Endothelial cell of umbilical vein (primary cell): Measurements from ENCODE around the gene CDK9. TPM values are rescaled to one million over a fixed set of nuclear protein-coding genes. Genes with fewer than 3 reads are reported as not detected.
A peak's percentile ranks its signal among the peaks of the same experiment; 100 is the strongest.

Experiments
- BruUV-seq: library from RNA; stranded (reverse); fragments of 400-500 nt; replicated peaks from 2 replicates; lab custom pipeline; 2021; lab: Mats Ljungman, UMichigan
- CTCF ChIA-PET: fragments of 300-600, 350-600 bp; sonication (Branson Sonifier 250); formaldehyde crosslinking; loops from one replicate; lab custom pipeline; 2021; ENCODE audit warnings: antibody characterized with exemption, inconsistent platforms; lab: Charles Lee
- POLR2A ChIA-PET: fragments of 300-600, 350-600 bp; sonication (Branson Sonifier 250); formaldehyde crosslinking; loops from one replicate; lab custom pipeline; 2021; ENCODE audit warnings: antibody characterized with exemption, inconsistent platforms; lab: Charles Lee
- DNase-seq: peaks from one replicate; pipeline ENCODE4 v3.0.0-alpha.2; 2011; ENCODE audit warnings: low read depth, low spot score
- FAIRE-seq: peaks from 2 replicates; lab custom pipeline; 2011; peaks lifted over from hg19 to GRCh38; lab: Jason Lieb, UNC
- H2AFZ ChIP-seq: 2 replicates; pipeline ENCODE4 v1.6.0; 2012; ENCODE audit warnings: low read depth, low read length, control low read depth, inconsistent platforms
- H3K27ac ChIP-seq: 2 replicates; pipeline ENCODE4 v1.5.1; 2011; ENCODE audit warnings: low read depth, mild to moderate bottlenecking, control low read depth, low read length, moderate library complexity; ENCODE audit not compliant: insufficient read depth
- H3K27me3 ChIP-seq, 2 experiments: 2 replicates each; pipeline versions ENCODE4 v1.6.0 to v1.6.1; 2011; ENCODE audit warnings: low read length in 2 of 2, mixed read lengths in 1 of 2; ENCODE audit not compliant: control insufficient read depth in 2 of 2, insufficient read depth in 2 of 2
- H3K36me3 ChIP-seq, 2 experiments: 2 replicates in 1 of 2; 3 replicates in 1 of 2; pipeline ENCODE4 v1.5.1; 2011; ENCODE audit warnings: low read length in 2 of 2, mild to moderate bottlenecking in 1 of 2, moderate library complexity in 1 of 2; ENCODE audit not compliant: control insufficient read depth in 2 of 2, insufficient read depth in 2 of 2; ENCODE audit errors: extremely low read depth in 1 of 2
- H3K4me1 ChIP-seq: 3 replicates; pipeline ENCODE4 v1.5.1; 2011; ENCODE audit warnings: mild to moderate bottlenecking, low read length; ENCODE audit not compliant: control insufficient read depth, insufficient read depth; ENCODE audit errors: extremely low read depth
- H3K4me2 ChIP-seq: 2 replicates; pipeline ENCODE4 v1.6.1; 2011; ENCODE audit warnings: low read length, control low read depth, mixed read lengths; ENCODE audit not compliant: insufficient read depth
- H3K4me3 ChIP-seq, 3 experiments: fragments of 200-600 bp in 1 of 3; sonication (generic), shearing (Covaris generic) in 1 of 3; replicated peaks in 1 of 3; 2 replicates each; pipeline ENCODE4 v1.5.1; 2011 to 2016; ENCODE audit warnings: control low read depth in 3 of 3, low read length in 3 of 3, mild to moderate bottlenecking in 2 of 3, inconsistent platforms in 1 of 3, low read depth in 1 of 3, moderate library complexity in 1 of 3; ENCODE audit not compliant: insufficient read depth in 1 of 3
- H3K79me2 ChIP-seq: 2 replicates; pipeline ENCODE4 v1.6.0; 2012; ENCODE audit warnings: low read length, inconsistent platforms; ENCODE audit not compliant: control insufficient read depth, insufficient read depth
- H3K9ac ChIP-seq: replicated peaks from 2 replicates; pipeline ENCODE3; 2011; ENCODE audit warnings: low read length, control low read depth; ENCODE audit not compliant: insufficient read depth; ENCODE audit errors: extremely low read depth
- H3K9me1 ChIP-seq: replicated peaks from 3 replicates; pipeline ENCODE4 v1.6.0; 2011; ENCODE audit warnings: mild to moderate bottlenecking, low read length; ENCODE audit not compliant: control insufficient read depth, insufficient read depth; ENCODE audit errors: extremely low read depth
- H3K9me3 ChIP-seq: replicated peaks from 2 replicates; pipeline ENCODE4 v1.5.1; 2012; ENCODE audit warnings: low read length, inconsistent platforms; ENCODE audit not compliant: control insufficient read depth, insufficient read depth
- H4K20me1 ChIP-seq: replicated peaks from 2 replicates; pipeline ENCODE3; 2011; ENCODE audit warnings: mild to moderate bottlenecking, low read length; ENCODE audit not compliant: control insufficient read depth, insufficient read depth; ENCODE audit errors: extremely low read depth
- MYC ChIP-seq: IDR thresholded peaks from one replicate; pipeline ENCODE4 v1.6.1; 2011; ENCODE audit warnings: mild to moderate bottlenecking, low read depth, low read length
- POLR2A ChIP-seq: IDR thresholded peaks from 2 replicates; pipeline ENCODE4 v1.6.1; 2012; ENCODE audit warnings: low read depth, mild to moderate bottlenecking, control low read depth, low read length
- POLR2AphosphoS5 ChIP-seq: IDR thresholded peaks from 2 replicates; pipeline ENCODE4 v1.6.1; 2012; ENCODE audit warnings: low read depth, mild to moderate bottlenecking, control low read depth, low read length, moderate library complexity; ENCODE audit not compliant: insufficient read depth
- dilution Hi-C: fragments of 300-500 bp; cut with MboI; formaldehyde crosslinking; loops from one replicate; pipeline ENCODE4 v1.15.0; 2019; ENCODE audit warnings: low sequenced_read_pairs; ENCODE audit not compliant: extremely low pct_ligation_motif_present
- intact Hi-C: fragments of 100-400 bp; cut with micrococcal nuclease; formaldehyde crosslinking; loops from one replicate; pipeline ENCODE4 v1.10.0; 2022
- polyA plus RNA-seq, 4 experiments: library from polyadenylated mRNA; depleted of rRNA in 3 of 4; stranded (reverse) in 3 of 4; unstranded in 1 of 4; fragments of >200 nt; gene quantifications; 2 replicates each; pipeline versions ENCODE4 v1.2.1 to v1.2.3, GENCODE V29; 2011 to 2012; ENCODE audit warnings: missing spikeins in 1 of 4
- total RNA-seq: library from RNA; stranded (reverse); gene quantifications from 2 replicates; pipeline ENCODE4 v1.2.3, GENCODE V29; 2021
- TF ChIP-seq, protein P1 (sequence below), 2 donors: IDR thresholded peaks; 1 replicate in 1 of 2; 2 replicates in 1 of 2; pipeline ENCODE4 v1.5.1; 2011; ENCODE audit warnings: low read length in 2 of 2, mild to moderate bottlenecking in 2 of 2, moderate library complexity in 2 of 2, control low read depth in 1 of 2, inconsistent platforms in 1 of 2, low read depth in 1 of 2; ENCODE audit not compliant: insufficient read depth in 1 of 2; ENCODE audit errors: extremely low read depth in 1 of 2

CDK9 gene
- total and polyA plus RNA-seq, 2 donors (not counting 3 experiments of a cell fraction or from before 2014, with no cell fraction given): 92.2 to 124 TPM

DNA sequence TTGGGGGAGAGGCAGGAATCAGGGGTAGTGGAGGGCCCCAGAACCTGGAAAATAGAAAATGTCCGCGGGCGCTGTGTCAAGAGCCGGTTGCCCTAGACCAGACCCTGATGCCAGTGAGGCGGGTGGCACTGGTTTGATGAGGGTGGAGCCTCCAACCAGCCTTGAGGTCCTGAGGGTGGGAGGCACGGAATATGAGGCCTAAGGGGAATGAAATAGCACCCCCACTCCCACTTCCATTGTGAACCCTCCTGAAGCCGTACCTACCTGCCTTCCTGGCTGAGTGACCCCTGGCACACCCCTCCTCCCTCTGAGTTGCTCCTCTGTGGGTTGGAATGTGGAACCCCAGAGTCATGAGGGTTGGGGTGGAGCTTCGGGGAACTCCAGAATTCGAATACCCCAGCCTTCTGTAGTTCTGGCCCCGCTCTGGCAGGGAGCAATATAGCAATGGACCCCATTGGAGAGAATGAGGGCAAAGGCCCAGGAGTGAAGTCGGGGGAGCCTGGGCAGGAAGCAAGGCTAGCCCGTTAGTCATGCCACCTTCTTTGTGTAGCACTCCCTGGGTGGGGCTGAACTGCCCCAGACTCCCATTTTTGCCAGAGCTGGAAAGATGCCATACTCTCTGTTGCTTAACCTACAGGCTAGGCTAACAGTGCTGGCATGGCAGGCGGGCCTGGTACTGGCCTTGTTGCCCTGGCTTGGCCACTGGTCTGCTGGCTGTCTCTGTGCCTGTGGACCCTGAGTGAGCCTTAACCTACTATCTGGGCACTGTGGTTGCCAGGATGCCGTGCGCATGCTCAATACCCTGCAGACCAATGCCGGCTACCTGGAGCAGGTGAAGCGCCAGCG lies 17.9 kb downstream of the CDK9 start:
- intact Hi-C loops: loop anchor here (1.0 to 5.0 kb wide), 5 partner anchors 17 to 211 kb away; partner anchors contain the start of genes CDK9 and ENG
- H3K9me1 ChIP-seq: no peaks in the 10 kb centered on the region
- H3K9me3 ChIP-seq: no peaks in the 10 kb centered on the region
- POLR2A ChIA-PET: interaction anchor here (0.7 kb wide), 1 partner anchor 64 kb away, joined by 4 read pairs; no protein-coding TSS in a partner anchor
- dilution Hi-C loops: no loop called here
- peak overlapping the region; percentile 77 for H3K4me2 ChIP-seq
- TF ChIP-seq POLR2AphosphoS5 (peak; percentile 55), POLR2A (peak; percentile 55), MYC (no peak)
- CTCF ChIA-PET: interaction anchor here (0.9 to 1.9 kb wide), 3 partner anchors 18 to 69 kb away, joined by 3 to 9 read pairs (median 3); partner anchors contain the start of genes CDK9 and TOR2A
- H3K4me1 ChIP-seq: peaks cover 19% of the 10 kb centered on the region
- H3K9ac ChIP-seq: peak overlapping the region; percentile 91
- TSS peak; percentile 60 for BruUV-seq
- H3K36me3 ChIP-seq: peaks cover 6 to 17% of the 10 kb centered on the region in 2 experiments
- peaks cover 19% of the 10 kb centered on the region for H3K79me2 ChIP-seq
- peak overlapping the region; percentile 83 for H3K27ac ChIP-seq
- FAIRE-seq: peak; percentile 76
- H4K20me1 ChIP-seq: no peaks in the 10 kb centered on the region
- no peaks in the 10 kb centered on the region for H3K27me3 ChIP-seq
- peak overlapping the region; percentile 71 to 80 (median 79) for H3K4me3 ChIP-seq
- DNase-seq: no peak
- no peak overlapping the region for H2AFZ ChIP-seq

DNA sequence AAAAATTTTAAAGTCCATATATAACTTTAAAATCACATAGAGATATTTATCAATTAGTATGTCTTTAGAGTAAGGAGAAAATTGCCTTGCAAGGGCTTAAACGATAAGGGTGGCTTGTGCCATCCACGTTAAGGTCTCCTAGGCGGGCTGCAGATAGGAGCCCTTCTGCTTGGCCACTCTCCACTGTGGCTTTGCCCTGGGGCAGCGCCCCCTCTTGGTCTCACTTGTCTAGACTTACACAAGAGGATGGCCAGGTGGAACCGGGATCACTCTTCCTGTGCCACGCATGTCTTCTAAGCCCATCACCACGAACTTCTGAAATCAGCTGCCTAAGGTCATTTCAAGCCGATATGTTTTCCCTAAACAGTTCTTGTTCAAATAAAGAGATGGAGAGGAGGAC lies 19.8 kb downstream of the CDK9 start:
- no peaks in the 10 kb centered on the region for H3K9me3 ChIP-seq
- dilution Hi-C loops (no loop called here), intact Hi-C loops (no loop called here)
- POLR2A ChIA-PET: no interaction called here
- H3K9ac ChIP-seq: no peak overlapping the region
- H3K36me3 ChIP-seq: peaks cover 6 to 18% of the 10 kb centered on the region in 2 experiments
- H2AFZ ChIP-seq: no peak overlapping the region
- no peak overlapping the region for H3K4me2 ChIP-seq
- TF ChIP-seq, protein P1, sequence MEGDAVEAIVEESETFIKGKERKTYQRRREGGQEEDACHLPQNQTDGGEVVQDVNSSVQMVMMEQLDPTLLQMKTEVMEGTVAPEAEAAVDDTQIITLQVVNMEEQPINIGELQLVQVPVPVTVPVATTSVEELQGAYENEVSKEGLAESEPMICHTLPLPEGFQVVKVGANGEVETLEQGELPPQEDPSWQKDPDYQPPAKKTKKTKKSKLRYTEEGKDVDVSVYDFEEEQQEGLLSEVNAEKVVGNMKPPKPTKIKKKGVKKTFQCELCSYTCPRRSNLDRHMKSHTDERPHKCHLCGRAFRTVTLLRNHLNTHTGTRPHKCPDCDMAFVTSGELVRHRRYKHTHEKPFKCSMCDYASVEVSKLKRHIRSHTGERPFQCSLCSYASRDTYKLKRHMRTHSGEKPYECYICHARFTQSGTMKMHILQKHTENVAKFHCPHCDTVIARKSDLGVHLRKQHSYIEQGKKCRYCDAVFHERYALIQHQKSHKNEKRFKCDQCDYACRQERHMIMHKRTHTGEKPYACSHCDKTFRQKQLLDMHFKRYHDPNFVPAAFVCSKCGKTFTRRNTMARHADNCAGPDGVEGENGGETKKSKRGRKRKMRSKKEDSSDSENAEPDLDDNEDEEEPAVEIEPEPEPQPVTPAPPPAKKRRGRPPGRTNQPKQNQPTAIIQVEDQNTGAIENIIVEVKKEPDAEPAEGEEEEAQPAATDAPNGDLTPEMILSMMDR (IDR thresholded peaks at IDR 0.05; ENCODE audit: extremely low read depth in 1 of 2, insufficient read depth in 1 of 2, low read depth in 1 of 2, low read length in 2 of 2): peak; percentile 48 to 64
- no peak for TF ChIP-seq MYC
- peaks cover 19% of the 10 kb centered on the region for H3K79me2 ChIP-seq
- DNase-seq (peak; percentile 55), FAIRE-seq (no peak)
- H3K27me3 ChIP-seq: no peaks in the 10 kb centered on the region
- no peaks in the 10 kb centered on the region for H3K9me1 ChIP-seq
- no peak overlapping the region for H3K4me3 ChIP-seq
- BruUV-seq: no TSS peak
- no peaks in the 10 kb centered on the region for H4K20me1 ChIP-seq
- peaks cover 19% of the 10 kb centered on the region for H3K4me1 ChIP-seq
- no peak overlapping the region for H3K27ac ChIP-seq
- CTCF ChIA-PET: interaction anchor here (1.0 to 1.5 kb wide), 4 partner anchors 32 to 92 kb away, joined by 3 to 7 read pairs (median 4); no protein-coding TSS in a partner anchor
